GM19452 (cell line): Measurements from ENCODE around the gene DHDDS.

Experiments used
- ATAC-seq: cut with Tn5 transposase; IDR thresholded peaks from one replicate; pipeline ENCODE4 v1.9.1; 2021; ENCODE audit not compliant: unreplicated experiment

The DHDDS gene

GRCh38 chr1:26417111-26417759, 14.9 kb upstream of the DHDDS start:
- ATAC-seq, result no peak

- ATAC-seq, result no peak
Observed at GRCh38 chr1:26418865-26419349, 13.2 kb upstream of the DHDDS start.

GRCh38 chr1:26419494-26419893, 12.6 kb upstream of the DHDDS start:
- ATAC-seq, result no peak

- ATAC-seq, result no peak
Observed at GRCh38 chr1:26429721-26430120, 2.4 kb upstream of the DHDDS start.

- ATAC-seq, result no peak
Observed at GRCh38 chr1:26432793-26433192, 672 bp downstream of the DHDDS start.

GRCh38 chr1:26434161-26434752, 2.1 kb downstream of the DHDDS start:
- no peak for ATAC-seq

- ATAC-seq, result no peak
Observed at GRCh38 chr1:26438041-26438440, 5.9 kb downstream of the DHDDS start.

- ATAC-seq, result no peak
Observed at GRCh38 chr1:26440259-26440658, 8.1 kb downstream of the DHDDS start.

GRCh38 chr1:26449868-26450267, 17.7 kb downstream of the DHDDS start:
- ATAC-seq, result no peak

- no peak for ATAC-seq
Observed at GRCh38 chr1:26450908-26451307, 18.8 kb downstream of the DHDDS start.

GRCh38 chr1:26452459-26453183, 20.5 kb downstream of the DHDDS start:
- no peak for ATAC-seq

- ATAC-seq, result no peak
Observed at GRCh38 chr1:26459148-26459547, 27.0 kb downstream of the DHDDS start.

- ATAC-seq, result no peak
Observed at GRCh38 chr1:26459573-26460031, 27.5 kb downstream of the DHDDS start.

- no peak for ATAC-seq
Observed at GRCh38 chr1:26468911-26469310, 36.8 kb downstream of the DHDDS start.

GRCh38 chr1:26469558-26469957, 37.4 kb downstream of the DHDDS start:
- ATAC-seq, result no peak

GRCh38 chr1:26470878-26471497, 38.9 kb downstream of the DHDDS start:
- no peak for ATAC-seq

GRCh38 chr1:26471498-26472319, 39.6 kb downstream of the DHDDS start:
- peak; percentile 9 for ATAC-seq

GRCh38 chr1:26472320-26472900, 40.3 kb downstream of the DHDDS start, which contains the start of gene HMGN2:
Gene HMGN2, plus strand, starts transcription at chr1:26472440. Its CDS starts 173 bp downstream, at chr1:26472613.
- peak; percentile 43 for ATAC-seq

GRCh38 chr1:26472901-26473845, 41.1 kb downstream of the DHDDS start:
- ATAC-seq, result peak; percentile 68
